NCI-H345 treated with DMSO at 0.1 percent for 48 hours (cell line): ENCODE measurements around the gene DBET.
"Not testable (repeated sequence)": the region's sequence is repeated elsewhere in the genome, so short reads cannot be mapped to it uniquely, and the experiment has no call there.

Experiments
- DNase-seq: peaks from one replicate; lab custom pipeline; 2025; ENCODE audit not compliant: unreplicated experiment; lab: John Stamatoyannopoulos, UW

Gene DBET

GRCh38 chr4:190064342-190064741, at the start of gene DBET:
Gene DBET (plus strand): TSS chr4:190064502.
- not testable (repeated sequence) for DNase-seq

DNA sequence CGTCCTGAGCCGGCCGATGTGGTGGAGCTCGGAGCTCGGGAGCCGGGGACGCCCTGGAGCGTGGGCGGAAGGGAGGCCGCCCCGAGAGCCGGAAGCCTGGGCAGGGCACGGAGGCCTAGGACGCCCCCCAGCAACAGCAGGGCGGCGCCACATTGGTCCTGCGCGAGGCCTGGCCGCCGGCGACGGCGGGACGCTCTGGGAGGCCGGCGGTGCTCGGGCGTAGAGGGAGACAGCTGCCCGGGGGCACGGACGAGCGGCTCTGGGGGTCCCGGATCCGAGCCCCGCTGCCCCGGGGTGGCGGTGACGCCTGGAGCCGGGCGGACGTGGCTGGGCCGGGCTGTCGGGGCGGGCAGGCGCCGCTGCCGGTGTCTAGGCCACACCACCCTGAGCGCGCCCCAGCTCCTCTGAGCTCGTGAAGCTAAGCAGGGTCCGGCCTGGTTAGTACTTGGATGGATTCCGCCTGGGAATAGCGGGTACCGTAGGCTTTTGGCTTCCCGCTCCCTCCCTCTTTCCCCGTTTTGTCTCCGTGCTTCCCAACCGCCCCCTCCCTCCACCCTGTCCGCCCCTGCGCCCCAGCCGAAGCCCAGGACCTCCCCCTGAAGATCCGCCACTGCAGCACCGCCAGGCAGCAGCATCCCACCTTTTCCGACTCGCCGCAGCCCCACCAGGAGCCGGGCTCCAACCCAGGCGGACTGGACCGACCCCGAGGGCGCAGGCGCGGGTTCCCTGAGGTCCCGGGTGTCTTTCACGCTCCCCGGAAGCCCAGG, 49.3 kb upstream of the DBET start:
- DNase-seq, result no peak

DNA sequence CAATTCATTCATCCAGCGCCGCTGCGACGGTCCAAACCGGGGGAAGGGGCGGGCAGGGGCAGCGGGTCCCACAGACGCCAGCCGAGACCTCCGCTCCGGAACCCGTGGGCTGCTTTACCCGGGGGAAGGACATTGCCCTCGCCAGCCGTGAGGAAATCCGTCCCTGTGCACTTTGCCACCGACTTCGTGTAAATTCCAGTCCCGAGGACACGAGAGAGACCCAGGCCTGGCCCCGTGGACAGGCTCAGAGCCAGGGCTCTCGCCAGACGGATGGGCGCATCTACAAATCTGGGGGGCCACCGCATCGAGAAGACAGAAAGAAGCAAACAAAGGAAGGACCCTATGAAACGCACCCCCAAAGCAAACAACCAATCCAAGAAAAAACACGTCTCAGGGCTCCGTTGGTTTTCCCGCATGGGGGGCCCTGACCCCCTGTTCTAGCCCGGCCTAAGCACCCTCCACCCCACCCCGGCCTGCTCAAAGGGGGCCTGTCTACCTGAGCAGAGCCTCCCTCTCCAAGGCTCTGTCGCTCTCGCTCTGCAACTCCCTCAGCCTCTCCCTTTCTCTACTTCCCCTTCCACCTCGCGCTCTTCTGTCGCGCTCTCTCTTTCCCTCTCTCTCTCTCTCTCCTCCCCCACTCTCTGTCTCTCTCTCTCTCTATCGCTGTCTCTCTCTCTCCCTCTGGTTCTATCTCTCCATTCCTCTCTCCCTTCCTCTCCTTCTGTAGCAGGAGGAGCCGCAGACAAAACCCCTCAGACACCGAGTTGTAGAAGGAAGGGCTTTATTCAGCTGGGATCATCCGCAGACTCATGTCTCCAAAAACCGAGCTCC, 48.5 kb upstream of the DBET start:
- DNase-seq, result no peak

DNA sequence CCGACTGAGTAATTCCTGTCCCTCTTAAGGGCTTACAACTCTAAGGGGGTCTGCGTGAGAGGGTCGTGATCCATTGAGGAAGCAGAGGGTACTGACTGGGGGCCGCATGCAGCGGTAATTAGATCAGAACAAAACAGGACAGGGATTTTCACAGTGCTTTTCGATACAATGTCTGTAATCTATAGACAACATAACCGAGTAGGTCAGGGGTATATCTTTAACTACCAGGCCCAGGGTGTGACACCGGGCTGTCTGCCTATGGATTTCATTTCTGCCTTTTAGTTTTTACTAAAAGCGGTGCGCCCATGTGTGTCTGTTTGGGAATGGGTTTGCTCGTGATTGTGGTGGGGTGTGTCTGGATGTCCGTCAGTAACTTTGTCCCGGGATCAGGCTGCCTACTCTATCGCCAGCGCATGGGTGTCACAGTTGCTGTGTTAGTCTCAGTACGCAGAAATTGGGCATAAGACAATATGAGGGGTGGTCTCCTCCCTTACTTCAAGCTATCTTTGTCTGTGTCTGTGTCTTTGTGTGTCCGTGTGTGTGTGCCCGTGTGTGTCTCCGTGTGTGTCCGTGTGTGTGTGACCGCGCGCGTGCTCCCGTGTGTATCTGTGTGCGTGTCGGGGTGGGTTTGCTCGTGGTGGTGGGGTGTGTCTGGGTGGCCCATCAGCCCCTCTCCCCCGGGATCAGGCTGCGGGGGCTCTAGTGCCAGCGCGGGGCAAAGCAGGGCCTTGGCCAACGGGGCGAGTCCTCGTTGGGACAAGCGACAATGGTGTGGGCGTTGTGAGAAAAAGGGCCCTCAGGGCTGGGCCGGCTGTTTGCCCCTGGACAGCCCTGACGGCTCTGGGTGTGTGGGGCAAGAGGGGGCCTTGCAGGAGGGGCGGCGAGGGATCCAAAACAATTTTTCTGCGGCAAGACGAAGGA, 47.7 kb upstream of the DBET start:
- no peak for DNase-seq

GRCh38 chr4:190017357-190018200, 46.7 kb upstream of the DBET start:
- no peak for DNase-seq

- DNase-seq, result no peak
These were observed 45.9 kb upstream of the DBET start for GRCh38 chr4:190018201-190018920.

GRCh38 chr4:190019023-190019858, 45.1 kb upstream of the DBET start:
- DNase-seq, result no peak

- not testable (repeated sequence) for DNase-seq
These were observed 44.3 kb upstream of the DBET start for GRCh38 chr4:190019859-190020463.

DNA sequence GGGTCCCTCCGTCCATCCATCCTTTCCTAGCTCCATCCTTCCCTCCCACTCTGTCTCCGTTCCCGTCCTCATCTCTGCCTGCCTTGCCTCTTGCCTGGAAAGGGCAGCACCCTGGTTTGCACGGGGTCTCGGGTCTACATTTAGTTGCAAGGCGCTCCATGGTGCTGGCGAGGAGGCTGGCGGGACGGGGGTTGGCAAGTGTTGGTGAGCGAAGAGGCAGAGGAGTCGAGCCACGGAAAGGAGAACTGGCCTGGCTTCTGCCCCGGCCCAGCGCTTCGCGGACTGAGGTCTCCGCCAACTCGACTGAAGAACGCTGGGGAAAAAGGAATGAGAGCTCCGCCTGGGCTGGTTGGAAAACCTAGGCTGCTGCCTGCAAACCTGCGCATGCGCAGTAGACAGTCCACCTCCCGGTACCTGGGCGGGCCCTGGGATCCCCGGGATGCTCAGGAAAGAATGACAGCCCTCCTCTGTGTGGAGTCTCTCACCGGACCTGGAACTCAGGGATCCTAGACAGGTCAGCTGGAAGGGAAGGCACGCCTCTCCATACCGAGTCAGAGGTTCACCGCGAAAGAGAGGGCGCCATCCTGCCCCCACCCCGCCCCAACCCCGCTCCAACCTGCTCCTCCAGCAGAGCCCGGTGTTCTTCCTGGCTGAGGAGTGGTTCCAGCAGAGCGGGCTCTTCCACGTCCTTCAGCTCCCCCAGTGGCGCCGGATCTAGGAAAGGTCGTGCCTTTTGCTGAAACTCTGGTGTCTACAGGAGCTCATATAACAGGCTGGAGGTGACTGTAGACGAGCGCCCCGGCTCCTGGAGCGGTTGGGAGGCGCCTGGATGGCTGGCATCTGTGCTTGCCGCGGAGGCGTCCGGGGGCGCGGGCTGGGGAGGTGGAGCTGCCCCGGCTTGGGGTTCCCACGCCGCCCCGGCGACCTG, 43.2 kb upstream of the DBET start:
- DNase-seq, result no peak

DNA sequence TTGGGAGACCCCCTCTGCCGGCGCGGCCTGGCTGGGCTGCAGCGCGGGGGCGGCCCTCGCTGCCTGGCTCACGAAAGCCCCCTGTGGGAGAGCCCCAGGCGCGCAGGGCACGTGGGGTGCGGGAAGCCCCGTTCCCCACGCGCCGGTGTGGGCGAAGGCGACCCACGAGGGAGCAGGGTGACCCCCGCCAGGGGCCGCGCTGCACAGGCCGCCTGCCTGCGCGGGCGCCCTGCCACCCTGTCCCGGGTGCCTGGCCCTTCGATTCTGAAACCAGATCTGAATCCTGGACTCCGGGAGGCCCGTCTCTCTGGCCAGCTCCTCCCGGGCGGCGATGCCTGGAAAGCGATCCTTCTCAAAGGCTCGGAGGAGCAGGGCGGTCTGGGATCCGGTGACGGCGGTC, 42.3 kb upstream of the DBET start:
- DNase-seq, result not testable (repeated sequence)

DNA sequence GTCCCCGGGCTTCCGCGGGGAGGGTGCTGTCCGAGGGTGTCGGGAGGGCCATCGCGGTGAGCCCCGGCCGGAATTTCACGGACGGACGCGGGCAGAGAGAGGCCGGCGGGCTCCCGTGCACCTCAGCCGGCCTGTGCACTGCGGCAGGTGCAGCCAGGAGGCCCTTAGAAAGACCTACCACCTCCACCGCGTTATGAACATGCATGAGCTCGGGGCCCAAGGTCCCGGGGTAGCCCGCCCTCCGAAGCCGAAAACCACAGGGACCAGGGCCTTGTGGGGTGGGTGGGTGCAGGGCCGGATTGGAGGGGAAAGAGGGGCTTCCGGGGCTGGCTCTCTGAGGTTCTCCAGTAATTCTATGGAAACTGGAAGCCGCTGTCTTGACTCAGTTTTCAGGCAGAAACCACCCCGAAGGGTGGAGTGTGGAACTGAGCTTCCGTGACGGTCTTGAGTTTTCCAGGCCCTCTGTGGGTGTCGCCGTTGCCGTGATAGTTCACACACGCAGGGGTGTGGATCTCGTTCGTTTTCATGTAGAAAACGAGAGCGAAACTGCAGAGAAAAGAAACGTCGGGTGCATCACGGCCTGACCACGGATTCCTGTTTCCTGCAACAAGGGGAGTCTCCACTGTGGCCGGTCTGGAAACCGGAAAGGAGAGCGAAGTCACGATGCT, 41.6 kb upstream of the DBET start:
- DNase-seq, result not testable (repeated sequence)

DNA sequence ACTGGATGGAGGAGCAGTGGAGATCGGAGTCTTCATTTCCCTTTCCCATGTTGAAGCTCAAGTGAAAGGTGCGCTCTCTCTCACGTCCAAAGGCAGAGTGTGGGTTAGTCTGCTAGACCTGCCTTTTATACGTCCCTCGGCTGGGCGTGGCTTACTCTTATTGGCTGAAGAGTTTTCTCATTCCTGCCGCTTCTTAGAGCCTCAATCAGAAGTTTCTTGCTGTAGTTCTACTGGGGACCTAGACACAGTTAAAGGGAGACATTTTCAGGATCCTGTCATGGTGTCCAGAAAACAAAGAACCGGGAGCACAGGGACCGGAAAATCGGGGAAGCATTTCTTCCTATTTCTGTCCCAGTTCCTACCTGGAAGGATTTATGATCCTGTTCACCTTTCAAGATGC, 37.1 kb upstream of the DBET start, which contains the start of gene FRG2:
TSS of gene FRG2 (minus strand) at position 101 of the 400 bp plus-strand sequence. CDS start at position 49, 52 bp downstream.
- DNase-seq, result not testable (repeated sequence)

DNA sequence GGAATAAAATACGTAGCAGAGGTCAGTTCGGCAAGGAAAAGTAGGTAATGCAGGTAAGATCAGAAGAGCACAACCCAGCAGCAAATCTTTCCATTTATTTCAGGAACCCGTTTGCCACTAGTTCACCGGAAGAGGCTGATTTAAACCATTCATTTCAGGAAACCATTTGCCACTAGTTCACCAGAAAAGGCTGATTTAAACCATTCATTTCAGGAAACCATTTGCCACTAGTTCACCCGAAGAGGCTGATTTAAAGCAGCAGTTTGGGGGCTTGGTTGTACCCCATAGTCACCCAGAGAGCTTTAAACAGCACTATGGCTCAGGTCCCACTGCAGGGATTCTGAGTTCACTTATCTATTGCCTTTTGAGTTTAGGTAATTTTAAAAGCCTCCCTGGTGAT, 33.0 kb upstream of the DBET start:
- DNase-seq, result not testable (repeated sequence)

- not testable (repeated sequence) for DNase-seq
These were observed 26.5 kb upstream of the DBET start for GRCh38 chr4:190037704-190038388.

- DNase-seq, result not testable (repeated sequence)
These were observed 23.4 kb upstream of the DBET start for GRCh38 chr4:190040873-190041272.

DNA sequence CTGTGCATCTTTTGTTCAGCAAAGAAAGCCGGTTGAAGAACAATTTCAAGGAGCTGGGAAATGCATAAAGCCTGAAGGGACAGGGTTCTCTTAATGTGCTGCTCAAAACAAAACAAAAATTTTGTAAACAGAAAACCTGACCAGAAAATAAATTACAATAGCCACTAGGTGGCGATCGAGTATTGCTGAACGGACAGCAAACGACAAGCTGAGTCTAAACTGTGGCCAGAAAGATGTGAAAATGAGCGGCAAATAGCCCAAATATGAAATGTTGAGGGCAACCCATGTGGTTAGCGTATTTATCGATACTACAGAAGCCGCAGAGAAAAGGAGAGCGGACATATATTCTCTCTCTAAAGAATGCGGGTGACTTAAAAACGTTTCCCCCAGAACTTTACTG, 16.7 kb upstream of the DBET start:
- DNase-seq, result not testable (repeated sequence)
